ENCODE data around the gene SDHD. TPM values are rescaled to one million over a fixed set of nuclear protein-coding genes. Genes with fewer than 3 reads are reported as not detected.

The SDHD gene
- total and polyA plus RNA-seq, 2 of the 8 experiments (the other 6 are each of a cell fraction or from before 2014, with no cell fraction given) = 96.0 to 181 TPM

- no peak for TF ChIP-seq CHD7 (IDR thresholded peaks at IDR 0.05; ENCODE audit: insufficient replicate concordance, low read length)
- TF ChIP-seq SIX5 (IDR thresholded peaks at IDR 0.05; ENCODE audit: low read depth, low read length) = no peak
These were observed 43.7 kb upstream of the SDHD start (continued) for GRCh38 chr11:112042961-112043304.

Measured in H1 (cell line).